Measurements from ENCODE around the gene ARHGAP32. TPM values are rescaled to one million over a fixed set of nuclear protein-coding genes. Genes with fewer than 3 reads are reported as not detected.

Gene ARHGAP32
- polyA plus RNA-seq, 1 experiment, result 6.1 TPM

GRCh38 chr11:128939591-128939990 is 252.5 kb downstream of the ARHGAP32 start:
- no peak for DNase-seq (ENCODE audit: low read depth)
- POLR2A ChIA-PET, result interaction anchor here (0.5 kb wide), 1 partner anchor 34 kb away, joined by 10 read pairs; no protein-coding TSS in a partner anchor
- H3K4me3 ChIP-seq (ENCODE audit: low read depth, low read length), result no peak overlapping the region
- CTCF ChIA-PET, result interaction anchor here (1.1 to 2.7 kb wide), 3 partner anchors 32 to 54 kb away, joined by 3 to 18 read pairs (median 5); no protein-coding TSS in a partner anchor
- no peak for TF ChIP-seq CTCF (IDR thresholded peaks at IDR 0.05; ENCODE audit: insufficient read depth, low read depth, low read length)
- H3K36me3 ChIP-seq (ENCODE audit: control insufficient read depth, insufficient read depth, low read length), result no peaks in the 10 kb centered on the region
- peaks cover 19% of the 10 kb centered on the region for H3K27me3 ChIP-seq (ENCODE audit: control insufficient read depth, insufficient read depth, low read length)

- CTCF ChIA-PET, result interaction anchor here (1.4 to 2.1 kb wide), 2 partner anchors 18 to 54 kb away, joined by 5 read pairs; no protein-coding TSS in a partner anchor
- POLR2A ChIA-PET, result no interaction called here
- DNase-seq (ENCODE audit: low read depth), result no peak
Measured at GRCh38 chr11:128938156-128938885, 253.8 kb downstream of the ARHGAP32 start.

GRCh38 chr11:128937480-128937879 is 254.6 kb downstream of the ARHGAP32 start:
- Histone ChIP-seq H3K27me3 (ENCODE audit: control insufficient read depth, insufficient read depth, low read length) (peaks cover 10% of the 10 kb centered on the region), H3K4me3 (ENCODE audit: low read depth, low read length) (no peak overlapping the region), H3K36me3 (ENCODE audit: control insufficient read depth, insufficient read depth, low read length) (no peaks in the 10 kb centered on the region)
- ChIA-PET CTCF (interaction anchor here (0.5 to 2.1 kb wide), 4 partner anchors 8 to 58 kb away, joined by 3 to 5 read pairs (median 4); no protein-coding TSS in a partner anchor), POLR2A (no interaction called here)
- no peak for TF ChIP-seq CTCF (IDR thresholded peaks at IDR 0.05; ENCODE audit: insufficient read depth, low read depth, low read length)
- no peak for DNase-seq (ENCODE audit: low read depth)

More at GRCh38 chr11:128938156-128938885, 253.8 kb downstream of the ARHGAP32 start:
- no peak for TF ChIP-seq CTCF (IDR thresholded peaks at IDR 0.05; ENCODE audit: insufficient read depth, low read depth, low read length)
- peaks cover 15% of the 10 kb centered on the region for H3K27me3 ChIP-seq (ENCODE audit: control insufficient read depth, insufficient read depth, low read length)
- H3K4me3 ChIP-seq (ENCODE audit: low read depth, low read length), result no peak overlapping the region
- H3K36me3 ChIP-seq (ENCODE audit: control insufficient read depth, insufficient read depth, low read length), result no peaks in the 10 kb centered on the region

GRCh38 chr11:128936606-128937251 is 255.4 kb downstream of the ARHGAP32 start:
- DNase-seq (ENCODE audit: low read depth), result no peak
- CTCF ChIA-PET, result interaction anchor here (0.5 to 1.1 kb wide), 4 partner anchors 7 to 58 kb away, joined by 3 read pairs; no protein-coding TSS in a partner anchor
- TF ChIP-seq CTCF (IDR thresholded peaks at IDR 0.05; ENCODE audit: insufficient read depth, low read depth, low read length), result no peak
- POLR2A ChIA-PET, result no interaction called here
- H3K4me3 ChIP-seq (ENCODE audit: low read depth, low read length), result no peak overlapping the region
- peaks cover 9% of the 10 kb centered on the region; the same call in 1 of the 2 replicates for H3K27me3 ChIP-seq (ENCODE audit: control insufficient read depth, insufficient read depth, low read length)
- H3K36me3 ChIP-seq (ENCODE audit: control insufficient read depth, insufficient read depth, low read length), result no peaks in the 10 kb centered on the region

GRCh38 chr11:128934926-128935325 is 257.2 kb downstream of the ARHGAP32 start:
- H3K36me3 ChIP-seq (ENCODE audit: control insufficient read depth, insufficient read depth, low read length), result no peaks in the 10 kb centered on the region
- DNase-seq (ENCODE audit: low read depth), result no peak
- no peak for TF ChIP-seq CTCF (IDR thresholded peaks at IDR 0.05; ENCODE audit: insufficient read depth, low read depth, low read length)
- ChIA-PET CTCF (interaction anchor here (1.0 to 1.6 kb wide), 2 partner anchors 10 to 16 kb away, joined by 3 to 5 read pairs; no protein-coding TSS in a partner anchor), POLR2A (interaction anchor here (0.6 kb wide), 1 partner anchor 13 kb away, joined by 3 read pairs; no protein-coding TSS in a partner anchor)
- H3K4me3 ChIP-seq (ENCODE audit: low read depth, low read length), result no peak overlapping the region
- H3K27me3 ChIP-seq (ENCODE audit: control insufficient read depth, insufficient read depth, low read length), result peaks cover 6% of the 10 kb centered on the region; the same call in 1 of the 2 replicates
